IMR-90 (cell line): Measurements from ENCODE around the gene NLRP3. TPM values are rescaled to one million over a fixed set of nuclear protein-coding genes. Genes with fewer than 3 reads are reported as not detected.
"Not testable (repeated sequence)": the region's sequence is repeated elsewhere in the genome, so short reads cannot be mapped to it uniquely, and the experiment has no call there.

Experiments used
- ATAC-seq: fragments of 200-7000 bp; cut with Tn5 transposase; 2 replicates; pipeline ENCODE4 v1.9.1; 2020; ENCODE audit warnings: low read depth, mild to moderate bottlenecking, moderate library complexity
- BruUV-seq: library from RNA; stranded (reverse); fragments of 400-500 nt; replicated peaks from 2 replicates; lab custom pipeline; 2021; lab: Mats Ljungman, UMichigan
- CTCF ChIA-PET: fragments of 300-600 bp; formaldehyde crosslinking; extraction: SDS; loops from one replicate; lab custom pipeline; 2021; ENCODE audit warnings: antibody characterized with exemption; lab: Yijun Ruan, JAX
- POLR2A ChIA-PET: fragments of 300-600 bp; sonication (Branson Sonifier 250); formaldehyde crosslinking; loops from one replicate; lab custom pipeline; 2022; ENCODE audit warnings: antibody characterized with exemption; ENCODE audit not compliant: unreplicated experiment; lab: Charles Lee
- DNase-seq: peaks from one replicate; pipeline ENCODE4 v3.0.0; 2013
- H2AFZ ChIP-seq: replicated peaks from 2 replicates; pipeline ENCODE3; 2013; ENCODE audit warnings: low read length, mild to moderate bottlenecking; ENCODE audit not compliant: poor library complexity
- H2AK5ac ChIP-seq: 2 replicates; pipeline ENCODE4 v1.6.1; 2013; ENCODE audit warnings: low read depth, low read length, inconsistent platforms
- H2AK9ac ChIP-seq: replicated peaks from 2 replicates; pipeline ENCODE3; 2013; ENCODE audit warnings: mild to moderate bottlenecking, low read depth, low read length, moderate library complexity; ENCODE audit not compliant: poor library complexity
- H2BK120ac ChIP-seq: 2 replicates; pipeline ENCODE4 v1.6.1; 2013; ENCODE audit warnings: low read depth, low read length, inconsistent platforms
- H2BK15ac ChIP-seq: 3 replicates; pipeline ENCODE4 v1.6.1; 2013; ENCODE audit warnings: low read depth, low read length, inconsistent platforms
- H2BK20ac ChIP-seq: 2 replicates; pipeline ENCODE4 v1.6.1; 2013; ENCODE audit warnings: low read depth, mild to moderate bottlenecking, inconsistent platforms, low read length, moderate library complexity
- H2BK5ac ChIP-seq: 2 replicates; pipeline ENCODE4 v1.6.1; 2013; ENCODE audit warnings: mild to moderate bottlenecking, low read depth, low read length, inconsistent platforms; ENCODE audit not compliant: poor library complexity, severe bottlenecking
- H3K14ac ChIP-seq: replicated peaks from 2 replicates; pipeline ENCODE4 v1.6.1; 2013; ENCODE audit warnings: low read depth, low read length, inconsistent platforms
- H3K18ac ChIP-seq: 2 replicates; pipeline ENCODE4 v1.6.1; 2013; ENCODE audit warnings: low read depth, low read length, control low read depth
- H3K23ac ChIP-seq: 2 replicates; pipeline ENCODE4 v1.6.1; 2013; ENCODE audit warnings: low read depth, low read length, inconsistent platforms
- H3K27ac ChIP-seq: 2 replicates; pipeline ENCODE4 v1.5.1; 2013; ENCODE audit warnings: mild to moderate bottlenecking, control low read depth, low read length; ENCODE audit not compliant: insufficient read depth
- H3K27me3 ChIP-seq: 2 replicates; pipeline ENCODE4 v1.6.1; 2013; ENCODE audit warnings: low read length; ENCODE audit not compliant: control insufficient read depth, insufficient read depth
- H3K36me3 ChIP-seq: 2 replicates; pipeline ENCODE4 v1.6.1; 2013; ENCODE audit warnings: low read length, mixed read lengths; ENCODE audit not compliant: control insufficient read depth, insufficient read depth
- H3K4ac ChIP-seq: 2 replicates; pipeline ENCODE4 v1.6.1; 2013; ENCODE audit warnings: low read depth, low read length, inconsistent platforms
- H3K4me1 ChIP-seq: 2 replicates; pipeline ENCODE4 v1.6.1; 2013; ENCODE audit warnings: low read length, mixed read lengths; ENCODE audit not compliant: control insufficient read depth, insufficient read depth
- H3K4me2 ChIP-seq: 2 replicates; pipeline ENCODE4 v1.6.1; 2013; ENCODE audit warnings: low read depth, mild to moderate bottlenecking, control low read depth, low read length, moderate library complexity
- H3K4me3 ChIP-seq: 2 replicates; pipeline ENCODE4 v1.5.1; 2013; ENCODE audit warnings: low read depth, mild to moderate bottlenecking, control low read depth, low read length, moderate library complexity; ENCODE audit not compliant: insufficient read depth
- H3K56ac ChIP-seq: 2 replicates; pipeline ENCODE4 v1.6.1; 2013; ENCODE audit warnings: low read length, inconsistent platforms; ENCODE audit not compliant: insufficient read depth; ENCODE audit errors: extremely low read depth
- H3K79me1 ChIP-seq, 2 experiments: 2 replicates each; pipeline ENCODE4 v1.6.1; 2013; ENCODE audit warnings: low read length in 2 of 2, inconsistent platforms in 1 of 2, low read depth in 1 of 2
- H3K9ac ChIP-seq: 2 replicates; pipeline ENCODE4 v1.6.1; 2013; ENCODE audit warnings: low read depth, low read length, control low read depth
- H3K9me1 ChIP-seq: 2 replicates; pipeline ENCODE4 v1.6.1; 2013; ENCODE audit warnings: low read length, inconsistent platforms; ENCODE audit not compliant: insufficient read depth
- H3K9me3 ChIP-seq: 2 replicates; pipeline ENCODE4 v1.6.1; 2013; ENCODE audit warnings: low read length; ENCODE audit not compliant: control insufficient read depth, insufficient read depth
- H4K20me1 ChIP-seq: 2 replicates; pipeline ENCODE4 v1.6.1; 2013; ENCODE audit warnings: low read length, inconsistent platforms; ENCODE audit not compliant: insufficient read depth
- H4K5ac ChIP-seq: 2 replicates; pipeline ENCODE4 v1.6.1; 2013; ENCODE audit warnings: mild to moderate bottlenecking, low read depth, low read length, control low read depth
- H4K8ac ChIP-seq, 2 experiments: 2 replicates each; pipeline ENCODE4 v1.6.1; 2013; ENCODE audit warnings: low read depth in 2 of 2, low read length in 2 of 2, control low read depth in 1 of 2, inconsistent platforms in 1 of 2
- H4K91ac ChIP-seq: 2 replicates; pipeline ENCODE4 v1.6.1; 2013; ENCODE audit warnings: low read depth, low read length, inconsistent platforms; ENCODE audit not compliant: insufficient read depth
- WGBS, 2 experiments: methylation state at CpG; one replicate each; pipeline versions ENCODE4 v1.1.5 to v1.1.7; 2013; ENCODE audit warnings: missing lambda C conversion rate in 2 of 2; ENCODE audit not compliant: insufficient read length in 1 of 2; ENCODE audit errors: extremely low coverage in 2 of 2; 5-methylcytosine and 5-hydroxymethylcytosine counted together
- dilution Hi-C: fragments of 300-500 bp; cut with HindIII; formaldehyde crosslinking; loops from one replicate; pipeline ENCODE4 v1.14.3; 2018; ENCODE audit warnings: low sequenced_read_pairs; ENCODE audit not compliant: unreplicated experiment
- in situ Hi-C: fragments of 300-500 bp; cut with MboI; formaldehyde crosslinking; loops from 3 replicates; pipeline ENCODE4 v1.14.3; 2019; ENCODE audit warnings: low sequenced_read_pairs, inconsistent platforms, mixed read lengths
- intact Hi-C: fragments of 100-400 bp; cut with micrococcal nuclease; formaldehyde crosslinking; loops from 2 replicates; pipeline ENCODE4 v1.10.0; 2022
- polyA plus RNA-seq, 3 experiments: library from polyadenylated mRNA; depleted of rRNA; stranded (reverse); fragments of >200 nt; gene quantifications; 2 replicates each; pipeline ENCODE4 v1.2.3, GENCODE V29; 2012; ENCODE audit warnings: low replicate concordance in 1 of 3
- total RNA-seq: library from RNA; depleted of rRNA; stranded (reverse); fragments of >200 nt; gene quantifications from 2 replicates; pipeline ENCODE4 v1.2.3, GENCODE V29; 2012

The NLRP3 gene
- total and polyA plus RNA-seq, 2 of the 4 experiments (the other 2 are of a cell fraction) = 0.18 TPM; not detected in 1

DNA sequence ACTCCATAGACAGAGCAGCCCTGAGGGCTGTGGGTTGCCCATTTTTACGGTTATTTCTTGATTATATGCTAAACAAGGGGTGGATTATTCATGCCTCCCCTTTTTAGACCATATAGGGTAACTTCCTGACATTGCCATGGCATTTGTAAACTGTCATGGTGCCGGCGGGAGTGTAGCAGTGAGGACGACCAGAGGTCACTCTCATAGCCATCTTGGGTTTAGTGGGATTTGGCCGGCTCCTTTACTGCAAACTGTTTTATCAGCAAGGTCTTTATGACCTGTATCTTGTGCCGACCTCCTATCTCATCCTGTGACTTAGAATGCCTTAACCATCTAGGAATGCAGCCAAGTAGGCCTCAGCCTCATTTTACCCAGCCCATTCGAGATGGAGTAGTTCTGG lies 38.3 kb upstream of the NLRP3 start:
- H3K27ac ChIP-seq, H2BK5ac ChIP-seq, H3K18ac ChIP-seq, in situ Hi-C loops, H3K4ac ChIP-seq, intact Hi-C loops, H2BK120ac ChIP-seq, dilution Hi-C loops, H4K8ac ChIP-seq, CTCF ChIA-PET, H2BK20ac ChIP-seq, H4K20me1 ChIP-seq, H3K9ac ChIP-seq, H3K9me3 ChIP-seq, H2AK5ac ChIP-seq, BruUV-seq, H3K27me3 ChIP-seq, H3K79me1 ChIP-seq, POLR2A ChIA-PET, ATAC-seq, H3K36me3 ChIP-seq, H3K23ac ChIP-seq, H3K9me1 ChIP-seq, H4K91ac ChIP-seq, H2AFZ ChIP-seq, H2AK9ac ChIP-seq, H3K14ac ChIP-seq, DNase-seq, H3K4me1 ChIP-seq, H3K56ac ChIP-seq, H2BK15ac ChIP-seq, H3K4me3 ChIP-seq, H3K4me2 ChIP-seq, H4K5ac ChIP-seq: not testable (repeated sequence)
- no CpG with 5 or more reads among the region's 7 CpGs for WGBS, 2 experiments
